Umbilical cord (tissue), 2 donors: ENCODE data around the gene TSKU. TPM values are rescaled to one million over a fixed set of nuclear protein-coding genes. Genes with fewer than 3 reads are reported as not detected.
"Not testable (repeated sequence)": the region's sequence is repeated elsewhere in the genome, so short reads cannot be mapped to it uniquely, and the experiment has no call there.

Source experiments
- DNase-seq: peaks from one replicate; pipeline ENCODE4 v3.0.0-alpha.2; 2015; ENCODE audit warnings: low spot score
- total RNA-seq: library from RNA; depleted of rRNA; stranded (reverse); fragments of >200 nt; gene quantifications from one replicate; pipeline ENCODE4 v1.2.3, GENCODE V29; 2014; ENCODE audit warnings: low replicate concordance; ENCODE audit not compliant: insufficient read depth

TSKU gene
- total RNA-seq, 1 donor from 2014 or later, result 13.5 TPM

- peak; percentile 35 for DNase-seq
Measured at GRCh38 chr11:76824980-76825725, 42.0 kb downstream of the TSKU start.

- peak; percentile 59 for DNase-seq
Measured at GRCh38 chr11:76825726-76826396, 42.7 kb downstream of the TSKU start.

- DNase-seq, result not testable (repeated sequence)
Measured at GRCh38 chr11:76826508-76826907, 43.4 kb downstream of the TSKU start.

- not testable (repeated sequence) for DNase-seq
Measured at GRCh38 chr11:76827005-76827404, 43.8 kb downstream of the TSKU start.

GRCh38 chr11:76830639-76831327 lies 47.6 kb downstream of the TSKU start:
- peak; percentile 49 for DNase-seq

- no peak for DNase-seq
Measured at GRCh38 chr11:76831686-76832310, 48.6 kb downstream of the TSKU start.

GRCh38 chr11:76832361-76832760 lies 49.2 kb downstream of the TSKU start:
- DNase-seq, result no peak

- DNase-seq, result no peak
Measured at GRCh38 chr11:76834151-76834550, 51.0 kb downstream of the TSKU start.

- no peak for DNase-seq
Measured at GRCh38 chr11:76835036-76835435, 51.9 kb downstream of the TSKU start.

GRCh38 chr11:76835928-76836612 lies 52.9 kb downstream of the TSKU start:
- peak; percentile 67 for DNase-seq

- no peak for DNase-seq
Measured at GRCh38 chr11:76836613-76837291, 53.6 kb downstream of the TSKU start.

GRCh38 chr11:76837696-76838677 lies 54.8 kb downstream of the TSKU start:
- DNase-seq, result no peak

- DNase-seq, result no peak
Measured at GRCh38 chr11:76838678-76839068, 55.5 kb downstream of the TSKU start.

GRCh38 chr11:76839311-76839710 lies 56.2 kb downstream of the TSKU start:
- no peak for DNase-seq

- no peak for DNase-seq
Measured at GRCh38 chr11:76841923-76842452, 58.8 kb downstream of the TSKU start.

- no peak for DNase-seq
Measured at GRCh38 chr11:76843907-76844306, 60.8 kb downstream of the TSKU start.

GRCh38 chr11:76844511-76844910 lies 61.4 kb downstream of the TSKU start:
- DNase-seq, result no peak

- no peak for DNase-seq
Measured at GRCh38 chr11:76845069-76845468, 61.9 kb downstream of the TSKU start.

GRCh38 chr11:76846441-76846840 lies 63.3 kb downstream of the TSKU start:
- no peak for DNase-seq
